Glomerular visceral epithelial cell (primary cell): Measurements from ENCODE around the gene TOLLIP.

ENCODE experiments used
- DNase-seq: peaks from one replicate; pipeline ENCODE4 v3.0.0-alpha.2; 2016; ENCODE audit errors: extremely low spot score

Gene TOLLIP

GRCh38 chr11:1310772-1311468 is 1.5 kb upstream of the TOLLIP start:
- no peak for DNase-seq

GRCh38 chr11:1310318-1310687 is 871 bp upstream of the TOLLIP start:
- no peak for DNase-seq

GRCh38 chr11:1308743-1309497 is 512 bp downstream of the TOLLIP start:
- DNase-seq, result no peak

- DNase-seq, result no peak
Observed at GRCh38 chr11:1307998-1308742, 1.3 kb downstream of the TOLLIP start.

GRCh38 chr11:1307163-1307870 is 2.1 kb downstream of the TOLLIP start:
- no peak for DNase-seq

GRCh38 chr11:1306186-1307162 is 3.0 kb downstream of the TOLLIP start:
- DNase-seq, result no peak

- peak; percentile 38 for DNase-seq
Observed at GRCh38 chr11:1305501-1306056, 3.9 kb downstream of the TOLLIP start.

- DNase-seq, result no peak
Observed at GRCh38 chr11:1305063-1305495, 4.4 kb downstream of the TOLLIP start.

GRCh38 chr11:1304380-1304779 is 5.1 kb downstream of the TOLLIP start:
- peak; percentile 72 for DNase-seq

- DNase-seq, result no peak
Observed at GRCh38 chr11:1303973-1304372, 5.5 kb downstream of the TOLLIP start.

GRCh38 chr11:1303126-1303821 is 6.2 kb downstream of the TOLLIP start:
- DNase-seq, result no peak

- no peak for DNase-seq
Observed at GRCh38 chr11:1302461-1303125, 6.8 kb downstream of the TOLLIP start.

GRCh38 chr11:1302041-1302460 is 7.4 kb downstream of the TOLLIP start:
- DNase-seq, result no peak

GRCh38 chr11:1301220-1302000 is 8.0 kb downstream of the TOLLIP start:
- no peak for DNase-seq

GRCh38 chr11:1300569-1301187 is 8.8 kb downstream of the TOLLIP start:
- DNase-seq, result no peak

GRCh38 chr11:1300121-1300520 is 9.3 kb downstream of the TOLLIP start:
- no peak for DNase-seq

GRCh38 chr11:1299621-1300020 is 9.8 kb downstream of the TOLLIP start:
- DNase-seq, result no peak
